COR-L47 (cell line): ENCODE measurements around the gene LIN7B.
A peak's percentile ranks its signal among the peaks of the same experiment; 100 is the strongest.
"Not testable (repeated sequence)": the region's sequence is repeated elsewhere in the genome, so short reads cannot be mapped to it uniquely, and the experiment has no call there.

Source experiments
- DNase-seq: peaks from one replicate; lab custom pipeline; 2025; lab: John Stamatoyannopoulos, UW

LIN7B gene

GRCh38 chr19:49145573-49146407, 31.6 kb downstream of the LIN7B start:
- no peak for DNase-seq

GRCh38 chr19:49146408-49146770, 32.2 kb downstream of the LIN7B start:
- DNase-seq = not testable (repeated sequence)

DNA sequence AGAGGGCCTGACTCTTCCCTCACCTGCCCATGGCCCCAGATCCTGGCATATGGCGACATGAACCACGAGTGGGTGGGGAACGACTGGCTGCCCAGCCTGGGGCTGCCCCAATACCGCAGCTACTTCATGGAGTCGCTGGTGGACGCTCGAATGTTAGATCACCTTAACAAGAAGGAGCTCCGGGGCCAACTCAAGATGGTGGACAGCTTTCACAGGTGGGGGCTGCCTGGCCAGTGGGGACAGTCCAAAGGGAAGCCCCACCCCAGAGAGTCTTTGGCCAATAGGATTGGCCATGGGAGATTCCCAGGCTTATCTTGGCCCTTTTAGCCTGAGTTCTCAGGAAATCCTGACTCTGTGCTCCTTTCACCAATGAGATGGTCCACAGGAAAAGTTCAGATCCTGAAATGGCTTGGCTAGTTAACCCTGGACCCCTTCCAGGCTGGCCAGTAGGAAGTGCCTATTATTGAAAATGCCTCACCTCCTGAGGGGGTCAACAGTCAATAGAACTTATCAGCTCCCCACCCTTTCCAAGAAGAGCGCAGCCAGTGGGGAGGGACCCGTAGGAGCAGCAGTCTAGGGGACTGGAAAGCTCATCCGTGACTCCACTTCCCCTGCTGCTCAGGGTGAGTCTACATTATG, 34.0 kb downstream of the LIN7B start:
- DNase-seq = no peak

GRCh38 chr19:49148784-49149651, 34.8 kb downstream of the LIN7B start:
- DNase-seq = peak; percentile 72

DNA sequence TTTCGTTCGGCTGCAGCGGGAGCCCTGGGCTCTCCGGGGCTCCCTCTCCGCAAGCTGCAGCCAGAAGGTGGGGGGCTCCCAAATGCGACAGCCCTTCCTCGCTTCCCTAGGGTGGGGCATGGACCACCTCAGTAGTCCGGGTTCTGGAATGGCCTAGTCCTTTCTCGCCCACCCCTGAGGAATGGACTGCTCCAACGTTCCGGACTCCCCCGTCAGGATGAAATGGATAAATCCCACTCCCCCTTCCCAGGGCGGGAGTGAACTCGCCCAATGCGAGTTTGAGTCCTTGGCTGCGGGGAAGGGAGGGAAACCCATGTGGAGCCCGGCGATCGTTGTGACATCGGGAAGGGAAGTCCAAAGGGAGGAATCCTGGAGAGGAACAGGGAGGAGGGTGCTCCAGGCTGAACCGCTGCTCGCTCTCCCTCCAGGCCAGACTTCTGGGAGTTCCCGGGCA, 35.5 kb downstream of the LIN7B start:
- DNase-seq = peak; percentile 65

- DNase-seq = peak; percentile 72
These were observed 36.2 kb downstream of the LIN7B start for GRCh38 chr19:49150106-49150943.

DNA sequence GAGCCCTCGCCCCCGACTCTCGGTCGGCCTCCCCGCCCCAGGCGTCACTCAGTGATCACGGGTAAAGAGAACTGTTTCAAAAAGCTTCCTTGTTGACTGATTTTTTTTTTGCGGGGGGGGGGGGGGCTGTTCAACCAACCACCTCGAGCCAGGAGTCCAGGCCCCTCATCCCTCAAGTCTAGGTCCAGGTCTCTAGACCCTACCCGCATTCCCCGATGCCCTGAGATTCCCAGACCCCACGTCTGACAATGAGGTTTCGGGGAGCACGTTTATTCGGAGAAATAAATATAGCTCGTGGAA, 36.7 kb downstream of the LIN7B start:
- DNase-seq = no peak

DNA sequence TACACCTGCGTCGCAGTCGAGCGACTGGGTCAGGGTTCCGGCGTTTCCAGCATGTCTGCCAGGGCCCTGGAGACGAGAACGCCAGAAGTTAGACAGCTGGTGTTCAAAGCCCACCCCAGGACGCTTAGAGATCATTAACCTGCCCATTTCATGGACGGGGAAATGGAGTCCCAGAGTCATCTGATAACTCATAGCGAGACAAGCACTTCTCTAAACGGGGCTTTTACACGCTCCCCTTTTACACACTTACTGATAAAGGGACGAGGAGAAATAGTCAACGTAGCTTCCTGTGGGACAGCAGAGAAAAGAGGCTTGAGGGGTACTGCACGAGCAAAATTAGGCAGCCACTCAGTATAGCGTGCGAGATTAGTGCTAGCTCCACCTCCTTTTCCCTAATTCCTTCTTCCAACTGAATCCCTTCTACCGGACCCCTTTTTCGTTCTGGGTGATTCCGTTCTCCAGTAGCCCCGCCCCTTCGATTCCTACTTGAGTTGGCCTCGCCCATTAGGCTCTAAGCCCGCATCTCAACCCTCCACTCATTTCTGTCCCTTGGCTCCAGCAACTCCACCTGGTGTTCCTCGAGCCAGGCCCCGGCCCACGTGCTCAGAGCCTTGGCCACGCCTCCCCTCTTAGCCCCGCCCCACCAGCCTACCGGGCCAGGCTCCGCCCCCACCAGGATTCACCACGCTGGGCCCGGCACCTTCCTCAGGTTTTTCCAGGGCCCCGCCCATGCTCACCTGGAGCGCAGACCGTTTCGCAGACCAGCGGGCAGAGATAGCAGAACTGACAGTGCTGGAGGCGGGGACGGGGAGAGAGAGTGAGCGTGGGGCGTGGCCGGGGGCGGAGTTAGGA, 37.3 kb downstream of the LIN7B start:
- DNase-seq = no peak

GRCh38 chr19:49152119-49152550, 38.0 kb downstream of the LIN7B start:
- DNase-seq = no peak

GRCh38 chr19:49153167-49153809, 39.1 kb downstream of the LIN7B start:
- no peak for DNase-seq

GRCh38 chr19:49154279-49154678, 40.1 kb downstream of the LIN7B start:
- no peak for DNase-seq

DNA sequence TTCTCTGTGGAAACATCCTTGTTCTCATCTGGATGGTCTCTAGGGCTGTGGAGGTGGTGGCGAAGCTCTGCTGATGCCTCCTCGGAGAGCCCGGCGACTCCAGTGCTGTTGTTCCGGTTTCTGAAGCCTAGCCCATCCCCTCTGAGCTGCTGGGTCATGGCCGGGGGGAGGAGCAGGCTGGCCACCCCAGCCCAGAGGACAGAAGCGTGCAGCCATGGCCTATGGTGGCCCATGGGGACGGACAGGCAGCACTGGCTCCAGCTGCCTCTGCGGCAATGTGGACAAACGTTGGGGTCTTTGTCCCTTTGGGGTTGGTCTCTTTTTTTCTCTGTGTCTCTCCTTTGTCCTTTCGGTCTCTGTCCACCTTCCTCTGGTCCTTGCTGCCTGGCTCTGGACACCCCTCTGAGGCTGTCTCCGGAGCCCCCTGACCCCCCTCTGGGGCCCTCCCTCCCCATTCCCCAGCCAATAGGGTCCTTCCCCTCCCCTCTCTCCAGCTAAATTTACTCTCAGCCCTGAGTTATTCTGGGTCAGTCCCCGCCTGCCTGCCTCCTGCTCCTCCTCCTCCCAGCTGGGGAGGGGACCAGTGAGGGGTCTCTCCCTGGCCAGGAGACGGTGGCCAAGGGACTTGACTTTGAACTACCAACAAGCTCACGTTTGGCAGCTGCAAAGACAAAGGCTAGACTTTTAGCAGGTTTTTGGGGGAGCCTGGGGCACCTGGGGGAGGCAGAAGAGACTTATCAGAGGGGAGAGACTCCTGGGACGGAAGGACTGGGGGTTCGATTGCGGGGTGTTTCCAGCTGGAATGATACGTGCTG, 41.0 kb downstream of the LIN7B start, which contains the start of gene HRC:
Gene HRC (minus strand): TSS at position 392 of the 815 bp plus-strand sequence. CDS start 159 bp downstream, at position 233.
- no peak for DNase-seq

GRCh38 chr19:49155820-49156346, 41.7 kb downstream of the LIN7B start:
- DNase-seq = no peak

DNA sequence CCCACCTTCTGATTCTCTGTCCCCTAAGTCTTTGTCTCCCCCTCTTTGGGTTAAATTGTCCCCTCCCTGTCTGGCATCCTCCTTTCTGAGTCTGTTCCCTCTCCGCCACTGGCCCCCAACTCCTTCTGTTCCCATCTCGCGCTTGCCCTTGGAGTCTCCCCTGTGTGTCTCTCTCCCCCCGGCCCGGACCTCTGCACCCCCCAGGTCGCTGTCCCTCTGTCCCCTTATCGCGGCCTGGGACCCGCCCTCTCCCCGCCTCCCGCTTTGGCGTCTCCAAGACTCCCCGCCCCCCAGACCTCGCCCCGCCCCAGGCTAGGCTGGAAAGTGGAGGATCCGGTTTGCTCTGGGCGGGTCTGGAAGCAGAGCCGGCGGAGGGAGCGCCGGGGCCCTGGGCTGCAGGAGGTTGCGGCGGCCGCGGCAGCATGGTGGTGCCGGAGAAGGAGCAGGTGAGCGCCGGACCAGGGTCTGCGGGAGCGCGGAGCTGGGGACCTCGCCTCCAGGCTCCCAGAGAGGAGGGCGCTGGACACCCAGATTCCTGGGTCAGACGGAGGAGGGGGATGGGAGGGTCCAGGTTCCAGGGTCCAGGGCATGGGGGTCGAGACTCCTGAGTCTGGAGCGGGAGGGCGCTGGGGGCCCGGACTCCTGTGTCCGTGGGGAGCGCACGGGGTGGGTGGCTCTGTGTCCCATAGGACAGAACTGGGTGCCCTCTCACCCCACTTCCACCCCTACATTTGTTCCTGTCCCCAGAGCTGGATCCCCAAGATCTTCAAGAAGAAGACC, 43.5 kb downstream of the LIN7B start, which contains the start of gene TRPM4:
Gene TRPM4 (plus strand): TSS at position 348 of the 780 bp plus-strand sequence. CDS start 75 bp downstream, at position 423.
- peak; percentile 63 for DNase-seq

GRCh38 chr19:49160450-49161189, 46.5 kb downstream of the LIN7B start:
- no peak for DNase-seq

DNA sequence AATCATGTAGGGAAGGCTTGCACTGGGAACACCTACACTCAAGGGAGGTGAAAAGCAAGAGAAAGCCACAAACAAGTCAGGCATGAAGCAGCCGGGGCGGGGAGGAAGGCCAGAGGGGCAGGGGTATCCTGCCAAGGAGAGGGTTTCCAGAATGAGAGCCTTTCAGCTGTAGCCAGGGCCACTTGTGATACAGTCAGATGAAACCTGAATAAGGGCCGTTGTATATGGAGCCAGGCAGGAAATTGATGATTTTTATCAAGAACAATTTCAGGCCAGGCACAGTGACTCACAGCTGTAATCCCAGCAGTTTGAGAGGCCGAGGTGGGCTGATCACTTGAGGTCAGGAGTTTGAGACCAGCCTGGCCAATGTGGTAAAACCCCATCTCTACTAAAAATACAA, 47.8 kb downstream of the LIN7B start:
- no peak for DNase-seq

DNA sequence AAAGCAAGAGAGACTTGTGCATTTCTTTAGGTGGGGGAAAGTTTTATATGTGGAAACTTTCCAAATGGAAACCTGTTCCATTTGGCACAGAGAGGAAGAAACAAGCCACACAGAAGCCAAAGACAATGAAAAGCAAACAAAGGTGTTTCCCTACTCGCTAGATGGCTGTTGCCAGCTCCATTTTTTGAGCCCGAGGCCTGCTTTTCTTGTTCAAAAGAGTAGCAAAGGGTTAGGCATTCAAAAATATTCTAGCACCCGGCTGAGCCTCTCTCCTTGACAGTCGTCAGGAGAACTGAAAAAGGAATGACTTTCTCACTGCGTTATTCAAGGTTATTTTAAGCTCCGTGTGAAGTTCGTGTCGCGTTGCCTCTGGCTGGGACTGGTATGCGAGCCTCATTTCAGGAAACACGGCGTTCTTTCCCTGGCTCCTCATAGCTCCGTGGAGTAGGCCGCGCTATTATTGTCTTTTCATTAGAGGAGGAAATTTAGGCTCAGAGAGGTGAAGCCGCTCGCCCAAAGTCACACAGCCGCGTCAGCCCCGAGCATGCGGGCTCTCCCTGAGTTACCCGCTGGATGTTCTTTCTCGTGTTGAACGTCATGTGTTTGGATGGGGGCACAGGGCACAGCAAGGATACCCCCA, 51.1 kb downstream of the LIN7B start:
- DNase-seq = no peak
